Transverse colon (tissue), 4 donors: ENCODE results near the gene MTERF4. TPM values are rescaled to one million over a fixed set of nuclear protein-coding genes. Genes with fewer than 3 reads are reported as not detected.
"Not testable (repeated sequence)": the region's sequence is repeated elsewhere in the genome, so short reads cannot be mapped to it uniquely, and the experiment has no call there.

ENCODE experiments used
- DNase-seq: peaks from one replicate; pipeline ENCODE4 v3.0.0-alpha.2; 2019
- H3K27ac ChIP-seq, 4 donors: fragments of 200-600 bp; sonication (generic); 2 replicates each; pipeline ENCODE4 v1.5.1; 2016 to 2018; ENCODE audit warnings: inconsistent platforms in 4 of 4
- H3K27me3 ChIP-seq: fragments of 200-600 bp; sonication (generic); 2 replicates; pipeline ENCODE4 v1.5.1; 2017; ENCODE audit warnings: inconsistent platforms
- H3K36me3 ChIP-seq, 4 donors: fragments of 200-600 bp; sonication (generic); 2 replicates each; pipeline ENCODE4 v1.5.1; 2017 to 2019; ENCODE audit warnings: inconsistent platforms in 4 of 4
- H3K4me1 ChIP-seq, 4 donors: fragments of 200-600 bp; sonication (generic); 2 replicates each; pipeline ENCODE4 v1.5.1; 2017 to 2020; ENCODE audit warnings: inconsistent platforms in 4 of 4
- H3K4me3 ChIP-seq, 4 donors: fragments of 200-600 bp; sonication (generic); 1 replicate in 1 of 4; 2 replicates in 3 of 4; pipeline versions ENCODE4 v1.5.1 to v1.6.1; 2017 to 2019; ENCODE audit warnings: inconsistent platforms in 4 of 4
- H3K9me3 ChIP-seq, 2 donors: fragments of 200-600 bp; sonication (generic); 2 replicates each; pipeline ENCODE4 v1.5.1; 2017 to 2019; ENCODE audit warnings: inconsistent platforms in 2 of 2
- EP300 ChIP-seq: sonication (generic); formaldehyde crosslinking; IDR thresholded peaks from one replicate; pipeline ENCODE4 v1.6.1; 2017; ENCODE audit warnings: antibody characterized with exemption, low read depth
- POLR2A ChIP-seq: fragments of 450-650 bp; IDR thresholded peaks from one replicate; pipeline ENCODE4 v1.6.1; 2016; ENCODE audit warnings: antibody characterized with exemption, mild to moderate bottlenecking, moderate library complexity
- POLR2AphosphoS5 ChIP-seq, 3 donors: sonication (generic); formaldehyde crosslinking; IDR thresholded peaks; one replicate each; pipeline ENCODE4 v1.6.1; 2016; ENCODE audit warnings: antibody characterized with exemption in 3 of 3
- WGBS, 2 donors: methylation state at CpG; one replicate each; pipeline ENCODE4 v1.1.5; 2018; ENCODE audit warnings: low coverage in 1 of 2; 5-methylcytosine and 5-hydroxymethylcytosine counted together
- in situ Hi-C, 4 donors: fragments of 200-750 bp; cut with MboI; loops; one replicate each; pipeline versions ENCODE4 v1.15.0 to v1.15.1; 2017; ENCODE audit warnings: low sequenced_read_pairs in 3 of 4, low pct_ligation_motif_present in 1 of 4, low pct_unique_long_range_greater_than_20kb in 1 of 4
- intact Hi-C: fragments of 100-400 bp; cut with DNase I; formaldehyde crosslinking; loops from one replicate; pipeline ENCODE4 v1.15.1; 2023; ENCODE audit warnings: low total_unique reads
- total RNA-seq, 4 donors: library from RNA; depleted of rRNA; stranded (reverse); fragments of >200 nt; gene quantifications; one replicate each; pipeline ENCODE4 v1.1.0, GENCODE V29; 2016
- TF ChIP-seq, protein P1 (sequence below), 5 experiments: fragments of 200-600 bp in 3 of 5; fragments of 450-650 bp in 2 of 5; sonication (generic) in 3 of 5; IDR thresholded peaks; 1 replicate in 2 of 5; 2 replicates in 3 of 5; pipeline ENCODE4 v1.5.1; 2016 to 2017; ENCODE audit warnings: antibody characterized with exemption in 5 of 5, inconsistent platforms in 3 of 5, mild to moderate bottlenecking in 2 of 5, moderate library complexity in 1 of 5

MTERF4 gene
- total RNA-seq, 4 donors from 2014 or later, result 25.4 to 161 (median 34.3) TPM

DNA sequence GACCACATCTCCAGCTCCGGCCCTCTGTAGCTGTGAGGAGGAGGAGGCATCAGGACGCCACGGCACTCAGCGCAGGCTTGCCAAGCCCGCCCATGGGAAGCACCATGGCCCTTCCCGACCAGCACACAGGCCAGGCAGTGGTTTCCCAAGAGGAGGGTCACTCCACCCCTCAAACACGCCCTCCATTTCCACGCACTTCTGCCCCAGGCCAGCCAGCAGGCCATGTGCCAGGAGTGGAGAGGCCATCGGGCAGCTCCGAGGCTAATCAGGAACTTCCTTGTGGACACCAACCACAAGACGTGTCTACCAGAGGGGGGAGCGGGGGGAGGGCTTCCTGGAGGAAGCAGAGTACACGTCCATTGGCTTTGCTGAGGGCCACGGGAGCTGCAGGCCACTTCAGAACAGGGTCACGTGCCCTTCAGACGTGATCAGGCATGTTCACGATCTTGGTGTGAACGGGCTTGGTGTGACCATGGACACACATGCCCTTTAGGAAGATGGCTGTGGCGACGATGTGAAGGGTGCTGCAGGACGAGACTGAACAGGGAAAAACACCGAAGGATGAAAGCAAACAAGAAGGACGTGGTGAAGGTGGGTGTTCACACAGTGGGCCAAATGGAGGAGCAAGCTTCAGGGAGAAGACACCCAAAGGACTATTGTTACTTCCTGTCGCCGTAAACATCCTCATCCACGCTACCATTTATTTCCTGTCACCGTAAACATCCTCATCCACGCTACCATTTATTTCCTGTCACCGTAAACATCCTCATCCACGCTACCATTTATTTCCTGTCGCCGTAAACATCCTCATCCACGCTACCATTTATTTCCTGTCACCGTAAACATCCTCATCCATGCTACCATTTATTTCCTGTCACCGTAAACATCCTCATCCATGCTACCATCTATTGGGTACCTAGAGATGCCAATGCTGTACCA lies 6.5 kb upstream of the MTERF4 start:
- intact Hi-C loops (no loop called here), in situ Hi-C loops (no loop called here)
- TF ChIP-seq, protein P1, sequence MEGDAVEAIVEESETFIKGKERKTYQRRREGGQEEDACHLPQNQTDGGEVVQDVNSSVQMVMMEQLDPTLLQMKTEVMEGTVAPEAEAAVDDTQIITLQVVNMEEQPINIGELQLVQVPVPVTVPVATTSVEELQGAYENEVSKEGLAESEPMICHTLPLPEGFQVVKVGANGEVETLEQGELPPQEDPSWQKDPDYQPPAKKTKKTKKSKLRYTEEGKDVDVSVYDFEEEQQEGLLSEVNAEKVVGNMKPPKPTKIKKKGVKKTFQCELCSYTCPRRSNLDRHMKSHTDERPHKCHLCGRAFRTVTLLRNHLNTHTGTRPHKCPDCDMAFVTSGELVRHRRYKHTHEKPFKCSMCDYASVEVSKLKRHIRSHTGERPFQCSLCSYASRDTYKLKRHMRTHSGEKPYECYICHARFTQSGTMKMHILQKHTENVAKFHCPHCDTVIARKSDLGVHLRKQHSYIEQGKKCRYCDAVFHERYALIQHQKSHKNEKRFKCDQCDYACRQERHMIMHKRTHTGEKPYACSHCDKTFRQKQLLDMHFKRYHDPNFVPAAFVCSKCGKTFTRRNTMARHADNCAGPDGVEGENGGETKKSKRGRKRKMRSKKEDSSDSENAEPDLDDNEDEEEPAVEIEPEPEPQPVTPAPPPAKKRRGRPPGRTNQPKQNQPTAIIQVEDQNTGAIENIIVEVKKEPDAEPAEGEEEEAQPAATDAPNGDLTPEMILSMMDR (IDR thresholded peaks at IDR 0.05), result no peak
- TF ChIP-seq EP300 (no peak), POLR2AphosphoS5 (IDR thresholded peaks at IDR 0.05) (no peak), POLR2A (no peak)
- no peaks in the 10 kb centered on the region for H3K27me3 ChIP-seq
- DNase-seq, result no peak
- H3K4me1 ChIP-seq, result peaks cover 1 to 3% (median 2%) of the 10 kb centered on the region in 4 donors
- no peaks in the 10 kb centered on the region for H3K36me3 ChIP-seq
- no peaks in the 10 kb centered on the region for H3K9me3 ChIP-seq
- 71 to 79% methylated on average over 17 to 35 of the region's 35 CpGs for WGBS, 2 donors
- H3K27ac ChIP-seq, result peak overlapping the region in 2 of 4 donors; percentile 35 to 36
- H3K4me3 ChIP-seq, result no peak overlapping the region

DNA sequence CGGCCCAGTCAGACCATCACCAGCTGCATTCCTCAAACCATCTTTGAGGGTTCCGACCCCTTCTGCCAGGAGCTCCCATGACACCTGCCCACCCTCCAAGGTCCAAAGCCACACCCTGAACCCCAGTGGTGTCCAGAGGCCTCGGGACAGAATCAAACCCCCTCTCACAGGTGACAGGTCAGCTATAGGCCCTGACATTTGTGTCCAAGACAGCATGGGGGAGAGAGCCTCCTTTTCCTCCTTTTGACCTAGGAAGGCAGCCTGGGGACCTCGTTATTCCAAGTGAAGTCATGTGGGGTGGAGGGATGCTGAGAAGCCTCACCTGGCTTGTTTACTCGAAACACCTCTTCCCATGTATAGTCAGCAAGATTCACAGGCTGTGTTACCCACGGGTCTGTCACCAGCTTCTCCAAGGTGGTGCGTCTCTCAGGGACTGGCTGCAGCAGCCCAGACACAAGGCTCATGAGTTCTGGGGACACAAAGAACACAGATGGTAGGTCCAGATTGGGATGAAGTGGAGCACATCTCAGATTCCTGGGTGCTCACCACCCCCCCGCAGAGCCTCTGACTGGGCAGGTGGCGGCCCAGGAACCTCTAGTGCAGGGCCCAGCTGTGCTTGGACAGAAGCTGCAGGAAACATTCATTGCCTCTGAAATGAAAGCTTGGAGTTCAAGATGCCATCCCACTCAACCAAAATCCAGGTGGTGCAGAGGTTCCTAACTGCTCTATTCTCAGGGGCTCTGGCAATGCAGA lies 5.1 kb upstream of the MTERF4 start:
- TF ChIP-seq POLR2A (no peak), POLR2AphosphoS5 (IDR thresholded peaks at IDR 0.05) (no peak), EP300 (no peak)
- TF ChIP-seq, protein P1 (IDR thresholded peaks at IDR 0.05), result no peak
- Histone ChIP-seq H3K27ac (no peak overlapping the region), H3K4me1 (peaks cover 7 to 10% (median 10%) of the 10 kb centered on the region in 4 donors), H3K27me3 (no peaks in the 10 kb centered on the region), H3K4me3 (no peak overlapping the region), H3K36me3 (no peaks in the 10 kb centered on the region), H3K9me3 (no peaks in the 10 kb centered on the region)
- in situ Hi-C loops, result no loop called here
- intact Hi-C loops, result no loop called here
- DNase-seq, result no peak
- WGBS, 2 donors, result 91% methylated on average over 9 of the region's 9 CpGs; no CpG with 5 or more reads in 1 of the 2 donors

DNA sequence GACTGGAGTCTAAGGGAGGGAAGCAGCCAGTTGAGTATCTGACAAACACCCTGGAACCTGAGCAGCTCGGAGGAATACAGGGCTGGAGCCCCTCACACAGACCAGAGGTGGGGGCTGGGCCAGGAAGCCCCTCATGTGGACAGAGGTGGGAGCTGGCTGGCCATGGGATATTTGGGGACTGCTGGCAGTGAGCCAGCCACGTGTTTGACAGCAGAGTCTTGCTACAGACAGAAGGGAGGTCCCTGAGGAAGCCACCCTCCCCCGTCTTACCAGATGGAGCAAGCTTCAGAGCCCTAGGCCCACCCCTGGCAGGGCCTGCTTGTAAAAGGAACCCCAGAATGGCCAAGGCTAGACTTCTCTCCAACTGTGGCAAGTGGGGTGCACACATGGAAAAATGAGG lies 3.6 kb upstream of the MTERF4 start:
- TF ChIP-seq, protein P1 (IDR thresholded peaks at IDR 0.05), result no peak
- TF ChIP-seq POLR2A (no peak), POLR2AphosphoS5 (IDR thresholded peaks at IDR 0.05) (no peak), EP300 (no peak)
- H3K9me3 ChIP-seq, result no peaks in the 10 kb centered on the region
- intact Hi-C loops (no loop called here), in situ Hi-C loops (no loop called here)
- H3K27ac ChIP-seq, result no peak overlapping the region
- no peaks in the 10 kb centered on the region for H3K36me3 ChIP-seq
- WGBS, 2 donors, result 54% methylated on average over 3 of the region's 3 CpGs; no CpG with 5 or more reads in 1 of the 2 donors
- DNase-seq, result no peak
- H3K4me1 ChIP-seq, result peaks cover 7 to 21% (median 18%) of the 10 kb centered on the region in 4 donors
- no peaks in the 10 kb centered on the region for H3K27me3 ChIP-seq
- H3K4me3 ChIP-seq, result no peak overlapping the region

DNA sequence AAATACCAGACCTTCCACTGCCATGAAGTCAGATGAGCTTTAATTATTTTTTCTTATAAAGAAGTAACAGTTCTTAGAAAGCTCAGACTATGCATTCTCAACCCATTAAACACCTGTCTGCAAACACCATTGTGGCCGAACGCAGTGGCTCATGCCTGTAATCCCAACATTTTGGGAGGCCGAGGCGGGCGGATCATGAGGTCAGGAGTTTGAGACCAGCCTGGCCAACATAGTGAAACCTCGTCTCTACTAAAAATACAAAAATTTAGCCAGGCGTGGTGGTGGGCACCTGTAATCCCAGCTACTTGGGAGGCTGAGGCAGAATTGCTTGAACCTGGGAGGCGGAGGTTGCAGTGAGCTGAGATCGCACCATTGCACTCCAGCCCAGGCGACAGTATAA lies 2.5 kb upstream of the MTERF4 start:
- H3K27me3 ChIP-seq, H3K4me3 ChIP-seq, in situ Hi-C loops, DNase-seq, H3K27ac ChIP-seq, intact Hi-C loops, H3K36me3 ChIP-seq, H3K9me3 ChIP-seq: not testable (repeated sequence)
- H3K4me1 ChIP-seq, result peaks cover 7 to 29% (median 19%) of the 10 kb centered on the region in 4 donors
- 97 to 100% methylated on average over 7 to 10 of the region's 10 CpGs for WGBS, 2 donors
